DOHH2 (cell line): ENCODE data around the gene LGALS3BP.

ENCODE experiments used
- H3F3A ChIP-seq: fragments of 200-600 bp; sonication (generic), shearing (Covaris generic); 2 replicates; pipeline ENCODE4 v1.6.0; 2016; ENCODE audit warnings: antibody characterized with exemption, mild to moderate bottlenecking; ENCODE audit not compliant: control insufficient read depth, insufficient read depth
- H3K27ac ChIP-seq: fragments of 200-600 bp; sonication (generic); 2 replicates; pipeline ENCODE4 v1.5.1; 2014; ENCODE audit warnings: low read depth, mild to moderate bottlenecking, low read length, moderate library complexity
- H3K27me3 ChIP-seq: fragments of 200-600 bp; sonication (generic); 2 replicates; pipeline ENCODE4 v1.6.1; 2014; ENCODE audit warnings: mild to moderate bottlenecking, low read length, mixed read lengths; ENCODE audit not compliant: control insufficient read depth
- H3K36me3 ChIP-seq: fragments of 200-600 bp; sonication (generic); 2 replicates; pipeline ENCODE4 v1.6.1; 2014; ENCODE audit warnings: mild to moderate bottlenecking, low read length, moderate library complexity, mixed read lengths; ENCODE audit not compliant: control insufficient read depth
- H3K4me1 ChIP-seq: fragments of 200-600 bp; sonication (generic); 2 replicates; pipeline ENCODE4 v1.6.1; 2014; ENCODE audit warnings: mild to moderate bottlenecking, low read length, mixed read lengths; ENCODE audit not compliant: control insufficient read depth
- H3K4me2 ChIP-seq: fragments of 200-600 bp; sonication (generic); 2 replicates; pipeline ENCODE4 v1.6.0; 2014; ENCODE audit warnings: mild to moderate bottlenecking, low read length, moderate library complexity
- H3K4me3 ChIP-seq: fragments of 200-600 bp; sonication (generic); 2 replicates; pipeline ENCODE4 v1.5.1; 2014; ENCODE audit warnings: mild to moderate bottlenecking, low read length, mixed read lengths
- H3K79me2 ChIP-seq: fragments of 200-600 bp; sonication (generic); 2 replicates; pipeline ENCODE4 v1.6.1; 2014; ENCODE audit warnings: mild to moderate bottlenecking, low read length, mixed read lengths; ENCODE audit not compliant: control insufficient read depth
- H3K9me2 ChIP-seq: fragments of 200-600 bp; sonication (generic); replicated peaks from 2 replicates; pipeline ENCODE4 v1.6.1; 2014; ENCODE audit warnings: mild to moderate bottlenecking, low read length, mixed read lengths; ENCODE audit not compliant: control insufficient read depth
- H3K9me3 ChIP-seq: fragments of 200-600 bp; sonication (generic); 2 replicates; pipeline ENCODE4 v1.6.1; 2014; ENCODE audit warnings: antibody characterized with exemption, low read length, mixed read lengths; ENCODE audit not compliant: control insufficient read depth, insufficient read depth
- H4K20me1 ChIP-seq: fragments of 200-600 bp; sonication (generic); 2 replicates; pipeline ENCODE4 v1.6.0; 2014; ENCODE audit warnings: low read depth, mild to moderate bottlenecking, antibody characterized with exemption, low read length, moderate library complexity; ENCODE audit not compliant: control insufficient read depth, insufficient read depth
- EZH2phosphoT487 ChIP-seq: fragments of 200-600 bp; sonication (generic); IDR thresholded peaks from 2 replicates; pipeline ENCODE4 v1.6.1; 2017; ENCODE audit warnings: borderline replicate concordance, mild to moderate bottlenecking, antibody characterized with exemption, low read length, moderate library complexity, mixed read lengths
- TF ChIP-seq, protein P1 (sequence below): fragments of 200-600 bp; sonication (generic); IDR thresholded peaks from one replicate; pipeline ENCODE4 v1.5.1; 2014; ENCODE audit warnings: antibody characterized with exemption, mild to moderate bottlenecking, low read depth, low read length; ENCODE audit not compliant: poor library complexity, severe bottlenecking

LGALS3BP gene

DNA sequence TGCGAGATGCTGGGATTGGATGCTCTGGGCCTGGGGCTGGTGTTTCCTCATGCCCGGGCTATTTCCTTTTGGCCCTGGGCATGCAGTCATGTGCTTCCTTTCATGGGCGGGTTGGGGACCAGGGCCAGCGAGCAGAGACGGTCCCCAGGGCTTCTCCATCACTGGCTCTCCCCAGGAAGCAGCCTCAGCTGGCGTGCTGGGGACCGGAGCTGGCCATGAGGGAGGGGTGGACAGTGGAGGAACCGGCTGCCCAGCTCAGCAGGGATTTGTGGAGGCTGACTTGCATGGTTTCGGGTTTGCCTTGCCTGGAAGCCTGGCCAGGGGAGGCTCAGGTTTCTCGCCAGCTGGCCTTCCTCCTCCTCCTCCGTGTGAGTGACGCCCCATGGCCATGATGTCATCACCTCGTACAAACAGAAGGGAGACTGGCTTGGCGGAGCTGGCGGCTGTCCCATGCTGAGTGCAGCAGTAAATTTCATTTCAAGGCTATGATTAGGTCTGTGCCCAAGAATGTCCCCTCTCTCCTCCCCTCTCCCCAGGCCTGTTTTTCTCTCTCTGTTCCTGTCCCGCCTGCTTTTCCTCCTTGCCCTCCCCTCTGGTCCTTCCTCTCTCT, 45.7 kb downstream of the LGALS3BP start:
- no peak overlapping the region for H3K4me3 ChIP-seq
- H3F3A ChIP-seq = no peaks in the 10 kb centered on the region
- no peaks in the 10 kb centered on the region for H3K9me3 ChIP-seq
- no peaks in the 10 kb centered on the region for H3K79me2 ChIP-seq
- H3K36me3 ChIP-seq = no peaks in the 10 kb centered on the region
- H3K4me1 ChIP-seq = no peaks in the 10 kb centered on the region
- TF ChIP-seq EZH2phosphoT487 = no peak
- TF ChIP-seq, protein P1, sequence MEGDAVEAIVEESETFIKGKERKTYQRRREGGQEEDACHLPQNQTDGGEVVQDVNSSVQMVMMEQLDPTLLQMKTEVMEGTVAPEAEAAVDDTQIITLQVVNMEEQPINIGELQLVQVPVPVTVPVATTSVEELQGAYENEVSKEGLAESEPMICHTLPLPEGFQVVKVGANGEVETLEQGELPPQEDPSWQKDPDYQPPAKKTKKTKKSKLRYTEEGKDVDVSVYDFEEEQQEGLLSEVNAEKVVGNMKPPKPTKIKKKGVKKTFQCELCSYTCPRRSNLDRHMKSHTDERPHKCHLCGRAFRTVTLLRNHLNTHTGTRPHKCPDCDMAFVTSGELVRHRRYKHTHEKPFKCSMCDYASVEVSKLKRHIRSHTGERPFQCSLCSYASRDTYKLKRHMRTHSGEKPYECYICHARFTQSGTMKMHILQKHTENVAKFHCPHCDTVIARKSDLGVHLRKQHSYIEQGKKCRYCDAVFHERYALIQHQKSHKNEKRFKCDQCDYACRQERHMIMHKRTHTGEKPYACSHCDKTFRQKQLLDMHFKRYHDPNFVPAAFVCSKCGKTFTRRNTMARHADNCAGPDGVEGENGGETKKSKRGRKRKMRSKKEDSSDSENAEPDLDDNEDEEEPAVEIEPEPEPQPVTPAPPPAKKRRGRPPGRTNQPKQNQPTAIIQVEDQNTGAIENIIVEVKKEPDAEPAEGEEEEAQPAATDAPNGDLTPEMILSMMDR = no peak
- no peak overlapping the region for H3K4me2 ChIP-seq
- no peaks in the 10 kb centered on the region for H3K9me2 ChIP-seq
- H4K20me1 ChIP-seq = no peaks in the 10 kb centered on the region
- H3K27me3 ChIP-seq = peaks cover 14% of the 10 kb centered on the region; the same call in 1 of the 2 replicates
- H3K27ac ChIP-seq = no peak overlapping the region

DNA sequence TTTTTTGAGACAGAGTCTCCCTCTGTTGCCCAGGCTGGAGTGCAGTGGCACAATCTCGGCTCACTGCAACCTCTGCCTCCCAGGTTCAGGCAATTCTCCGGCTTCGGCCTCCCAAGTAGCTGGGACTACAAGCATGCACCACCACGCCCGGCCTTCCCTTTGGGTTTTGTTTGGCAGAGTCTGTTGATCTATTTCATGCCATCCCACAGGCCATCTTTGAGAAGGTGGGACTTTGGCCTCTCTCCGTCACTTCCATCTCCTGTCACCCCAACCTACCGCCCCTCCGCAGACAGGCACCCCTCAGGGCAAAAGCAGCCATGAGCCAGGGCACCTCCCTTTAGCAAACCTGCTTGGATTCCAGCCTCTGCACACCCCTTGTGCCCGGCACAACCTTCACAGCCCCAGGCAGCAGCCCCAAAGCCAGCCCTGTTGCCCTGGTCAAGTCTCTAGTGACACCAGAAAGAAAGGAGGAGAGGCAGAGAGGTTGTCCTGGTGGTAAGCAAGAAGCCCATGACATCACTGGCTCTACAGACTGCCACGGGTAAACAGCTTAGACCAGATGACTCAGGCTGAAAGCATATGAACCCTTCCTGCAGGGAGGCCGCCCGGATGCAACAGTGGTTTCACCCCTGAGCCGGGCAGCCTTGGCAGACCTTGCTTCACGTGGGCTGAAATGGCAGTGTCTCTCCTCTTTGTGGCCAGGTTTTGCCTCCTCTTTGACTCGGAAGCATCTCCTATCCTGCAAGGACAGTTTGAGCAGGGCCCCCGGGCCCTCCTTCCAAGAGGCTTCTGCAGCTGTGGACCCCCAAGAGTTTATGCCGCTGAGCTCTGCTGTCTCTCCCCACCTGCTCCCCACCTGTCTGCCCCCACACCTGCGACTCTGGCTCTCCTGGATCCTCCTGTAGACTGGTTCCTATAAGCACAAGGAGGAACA, 46.4 kb downstream of the LGALS3BP start:
- Histone ChIP-seq H4K20me1 (no peaks in the 10 kb centered on the region), H3F3A (no peaks in the 10 kb centered on the region), H3K27ac (no peak overlapping the region), H3K9me3 (no peaks in the 10 kb centered on the region), H3K27me3 (peaks cover 14% of the 10 kb centered on the region; the same call in 1 of the 2 replicates), H3K4me3 (no peak overlapping the region), H3K36me3 (no peaks in the 10 kb centered on the region), H3K4me1 (no peaks in the 10 kb centered on the region), H3K9me2 (no peaks in the 10 kb centered on the region), H3K4me2 (no peak overlapping the region), H3K79me2 (no peaks in the 10 kb centered on the region)
- TF ChIP-seq, protein P1 = no peak
- no peak for TF ChIP-seq EZH2phosphoT487

DNA sequence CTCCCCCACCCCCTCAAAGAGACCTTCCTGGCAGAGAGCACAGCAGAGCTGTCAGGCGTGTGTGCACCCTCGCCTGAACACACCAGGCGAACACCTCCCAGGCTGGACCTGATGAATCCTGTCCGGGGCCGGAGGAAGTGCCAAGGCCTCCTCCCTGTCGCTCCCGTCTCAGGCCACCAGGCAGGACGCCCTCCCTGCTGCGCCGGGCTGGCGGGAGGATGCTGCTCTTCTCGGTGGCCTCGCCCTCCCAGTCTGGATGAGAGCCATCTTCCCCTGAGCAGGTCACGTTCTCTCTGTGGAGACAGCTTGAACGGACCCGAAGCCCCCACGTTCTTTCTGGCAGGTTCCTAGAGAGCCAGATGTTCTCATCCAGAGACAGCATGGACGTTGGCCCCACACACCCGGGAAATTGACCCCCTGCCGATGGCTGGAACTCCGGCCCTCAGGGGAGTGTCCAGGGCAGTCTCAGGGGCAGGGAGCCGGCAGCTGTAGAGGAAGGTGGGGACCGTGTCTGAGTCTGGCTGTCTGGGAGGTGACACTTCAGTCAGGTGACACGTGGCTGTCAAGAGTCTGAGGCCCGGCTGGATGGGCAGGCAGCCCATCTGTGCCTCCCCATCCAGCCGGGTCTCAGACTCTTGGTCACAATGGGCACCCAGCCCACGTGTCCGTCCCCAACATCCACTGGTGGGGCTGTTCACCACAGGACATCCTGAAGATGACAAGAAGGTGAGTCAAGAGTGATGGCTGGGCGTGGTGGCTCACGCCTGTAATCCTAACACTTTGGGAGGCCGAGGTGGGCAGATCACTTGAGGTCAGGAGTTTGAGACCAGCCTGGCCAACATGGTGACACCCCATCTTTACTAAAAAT, 49.6 kb downstream of the LGALS3BP start:
- Histone ChIP-seq H3K27ac (no peak overlapping the region), H3F3A (no peaks in the 10 kb centered on the region), H3K4me3 (no peak overlapping the region), H3K4me2 (no peak overlapping the region), H3K9me2 (no peaks in the 10 kb centered on the region), H3K79me2 (no peaks in the 10 kb centered on the region), H3K27me3 (peaks cover 23% of the 10 kb centered on the region), H4K20me1 (no peaks in the 10 kb centered on the region), H3K36me3 (no peaks in the 10 kb centered on the region), H3K9me3 (no peaks in the 10 kb centered on the region), H3K4me1 (no peaks in the 10 kb centered on the region)
- TF ChIP-seq, protein P1 = no peak
